ENCODE measurements around the gene IL6R. TPM values are rescaled to one million over a fixed set of nuclear protein-coding genes. Genes with fewer than 3 reads are reported as not detected.

The IL6R gene
- total RNA-seq, 1 experiment from 2014 or later = 22.8 TPM

GRCh38 chr1:154493276-154493675, 88.1 kb downstream of the IL6R start:
- DNase-seq (ENCODE audit: unreplicated experiment) = no peak
- POLR2A ChIA-PET = interaction anchor here (0.7 kb wide), 1 partner anchor 966 kb away, joined by 3 read pairs; no protein-coding TSS in a partner anchor
- H3K4me3 Mint-ChIP-seq (ENCODE audit: unreplicated experiment) = no peak overlapping the region
- TF ChIP-seq, protein P1, sequence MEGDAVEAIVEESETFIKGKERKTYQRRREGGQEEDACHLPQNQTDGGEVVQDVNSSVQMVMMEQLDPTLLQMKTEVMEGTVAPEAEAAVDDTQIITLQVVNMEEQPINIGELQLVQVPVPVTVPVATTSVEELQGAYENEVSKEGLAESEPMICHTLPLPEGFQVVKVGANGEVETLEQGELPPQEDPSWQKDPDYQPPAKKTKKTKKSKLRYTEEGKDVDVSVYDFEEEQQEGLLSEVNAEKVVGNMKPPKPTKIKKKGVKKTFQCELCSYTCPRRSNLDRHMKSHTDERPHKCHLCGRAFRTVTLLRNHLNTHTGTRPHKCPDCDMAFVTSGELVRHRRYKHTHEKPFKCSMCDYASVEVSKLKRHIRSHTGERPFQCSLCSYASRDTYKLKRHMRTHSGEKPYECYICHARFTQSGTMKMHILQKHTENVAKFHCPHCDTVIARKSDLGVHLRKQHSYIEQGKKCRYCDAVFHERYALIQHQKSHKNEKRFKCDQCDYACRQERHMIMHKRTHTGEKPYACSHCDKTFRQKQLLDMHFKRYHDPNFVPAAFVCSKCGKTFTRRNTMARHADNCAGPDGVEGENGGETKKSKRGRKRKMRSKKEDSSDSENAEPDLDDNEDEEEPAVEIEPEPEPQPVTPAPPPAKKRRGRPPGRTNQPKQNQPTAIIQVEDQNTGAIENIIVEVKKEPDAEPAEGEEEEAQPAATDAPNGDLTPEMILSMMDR (IDR thresholded peaks at IDR 0.05; ENCODE audit: unreplicated experiment) = no peak
- no TSS peak for BruUV-seq (replicated peaks)
- no peaks in the 10 kb centered on the region for H3K4me1 Mint-ChIP-seq (ENCODE audit: insufficient read depth, unreplicated experiment)
- peaks cover 27% of the 10 kb centered on the region for H3K27me3 Mint-ChIP-seq (ENCODE audit: insufficient read depth, unreplicated experiment)
- no peak overlapping the region for H3K27ac Mint-ChIP-seq (ENCODE audit: low read depth, unreplicated experiment)
- H3K9me3 Mint-ChIP-seq (ENCODE audit: unreplicated experiment) = no peaks in the 10 kb centered on the region
- CTCF ChIA-PET = interaction anchor here (0.9 to 1.6 kb wide), 2 partner anchors 12 to 43 kb away, joined by 3 to 6 read pairs; no protein-coding TSS in a partner anchor
- no peaks in the 10 kb centered on the region for H3K36me3 Mint-ChIP-seq (ENCODE audit: insufficient read depth, unreplicated experiment)
- intact Hi-C loops (cut with micrococcal nuclease) = no loop called here

- POLR2A ChIA-PET = interaction anchor here (0.6 kb wide), 1 partner anchor 460 kb away, joined by 3 read pairs; the partner anchor contains the start of gene PBXIP1
Measured at GRCh38 chr1:154495496-154496273, 90.5 kb downstream of the IL6R start.

DNA sequence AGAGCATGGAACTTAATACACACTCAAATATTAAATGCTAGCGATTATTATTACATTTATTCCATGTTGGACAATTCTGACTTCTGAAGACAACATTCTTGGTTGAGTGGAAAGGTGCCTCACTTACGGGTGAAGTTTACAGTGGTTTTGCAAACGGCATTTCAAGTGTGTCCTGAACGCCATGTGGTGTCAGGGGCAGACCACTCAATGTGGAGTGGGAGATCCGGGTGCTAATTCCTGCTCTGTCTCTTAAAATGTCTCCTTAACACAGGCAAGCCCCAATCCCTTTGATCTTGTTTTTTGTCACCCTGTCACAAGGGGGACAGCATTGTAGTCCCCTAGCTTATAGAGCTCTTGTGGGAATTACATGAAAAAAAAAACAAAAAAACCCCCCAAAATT, 91.2 kb downstream of the IL6R start:
- no peak for DNase-seq (ENCODE audit: unreplicated experiment)
- Mint-ChIP-seq H3K9me3 (ENCODE audit: unreplicated experiment) (no peaks in the 10 kb centered on the region), H3K27ac (ENCODE audit: low read depth, unreplicated experiment) (no peak overlapping the region), H3K4me1 (ENCODE audit: insufficient read depth, unreplicated experiment) (no peaks in the 10 kb centered on the region), H3K4me3 (ENCODE audit: unreplicated experiment) (no peak overlapping the region), H3K36me3 (ENCODE audit: insufficient read depth, unreplicated experiment) (no peaks in the 10 kb centered on the region), H3K27me3 (ENCODE audit: insufficient read depth, unreplicated experiment) (peaks cover 38% of the 10 kb centered on the region)
- TF ChIP-seq, protein P1 (IDR thresholded peaks at IDR 0.05; ENCODE audit: unreplicated experiment) = no peak
- CTCF ChIA-PET = interaction anchor here (0.7 kb wide), 1 partner anchor 415 kb away, joined by 4 read pairs; no protein-coding TSS in a partner anchor
- POLR2A ChIA-PET = interaction anchor here (1.3 kb wide), 1 partner anchor 13 kb away, joined by 3 read pairs; no protein-coding TSS in a partner anchor
- no TSS peak for BruUV-seq (replicated peaks)
- intact Hi-C loops (cut with micrococcal nuclease) = no loop called here

More at GRCh38 chr1:154495496-154496273, 90.5 kb downstream of the IL6R start:
- H3K4me3 Mint-ChIP-seq (ENCODE audit: unreplicated experiment) = no peak overlapping the region
- DNase-seq (ENCODE audit: unreplicated experiment) = no peak
- no peak overlapping the region for H3K27ac Mint-ChIP-seq (ENCODE audit: low read depth, unreplicated experiment)
- H3K27me3 Mint-ChIP-seq (ENCODE audit: insufficient read depth, unreplicated experiment) = peaks cover 38% of the 10 kb centered on the region
- H3K36me3 Mint-ChIP-seq (ENCODE audit: insufficient read depth, unreplicated experiment) = no peaks in the 10 kb centered on the region
- no peaks in the 10 kb centered on the region for H3K4me1 Mint-ChIP-seq (ENCODE audit: insufficient read depth, unreplicated experiment)
- CTCF ChIA-PET = interaction anchor here (0.7 to 1.4 kb wide), 3 partner anchors 9 to 414 kb away, joined by 4 to 6 read pairs (median 5); no protein-coding TSS in a partner anchor
- BruUV-seq (replicated peaks) = no TSS peak
- intact Hi-C loops (cut with micrococcal nuclease) = no loop called here
- no peaks in the 10 kb centered on the region for H3K9me3 Mint-ChIP-seq (ENCODE audit: unreplicated experiment)
- TF ChIP-seq, protein P1 (IDR thresholded peaks at IDR 0.05; ENCODE audit: unreplicated experiment) = no peak

GRCh38 chr1:154497026-154497806, 92.1 kb downstream of the IL6R start:
- H3K36me3 Mint-ChIP-seq (ENCODE audit: insufficient read depth, unreplicated experiment) = no peaks in the 10 kb centered on the region
- no peak for DNase-seq (ENCODE audit: unreplicated experiment)
- intact Hi-C loops (cut with micrococcal nuclease) = no loop called here
- no peak overlapping the region for H3K4me3 Mint-ChIP-seq (ENCODE audit: unreplicated experiment)
- no peak overlapping the region for H3K27ac Mint-ChIP-seq (ENCODE audit: low read depth, unreplicated experiment)
- H3K4me1 Mint-ChIP-seq (ENCODE audit: insufficient read depth, unreplicated experiment) = no peaks in the 10 kb centered on the region
- no TSS peak for BruUV-seq (replicated peaks)
- POLR2A ChIA-PET = interaction anchor here (1.3 kb wide), 1 partner anchor 14 kb away, joined by 3 read pairs; no protein-coding TSS in a partner anchor
- CTCF ChIA-PET = interaction anchor here (0.5 kb wide), 1 partner anchor 12 kb away, joined by 3 read pairs; no protein-coding TSS in a partner anchor
- TF ChIP-seq, protein P1 (IDR thresholded peaks at IDR 0.05; ENCODE audit: unreplicated experiment) = no peak
- no peaks in the 10 kb centered on the region for H3K9me3 Mint-ChIP-seq (ENCODE audit: unreplicated experiment)
- H3K27me3 Mint-ChIP-seq (ENCODE audit: insufficient read depth, unreplicated experiment) = peaks cover 34% of the 10 kb centered on the region
